GM12864 (cell line): ENCODE data around the gene ABCA1.

Experiments
- DNase-seq: peaks from one replicate; pipeline ENCODE4 v3.0.0-alpha.2; 2011; ENCODE audit warnings: low read depth
- H3K4me3 ChIP-seq: 2 replicates; pipeline ENCODE4 v1.5.1; 2011; ENCODE audit warnings: mild to moderate bottlenecking, low read depth, low read length, control low read depth
- CTCF ChIP-seq: IDR thresholded peaks from 2 replicates; pipeline ENCODE4 v1.5.1; 2011; ENCODE audit warnings: low read depth, mild to moderate bottlenecking, moderate library complexity, low read length, control low read depth, inconsistent platforms; ENCODE audit errors: missing control alignments

Gene ABCA1

GRCh38 chr9:104914466-104914865 is 13.5 kb downstream of the ABCA1 start:
- no peak for TF ChIP-seq CTCF
- no peak for DNase-seq
- H3K4me3 ChIP-seq, result no peak overlapping the region

- no peak overlapping the region for H3K4me3 ChIP-seq
- TF ChIP-seq CTCF, result no peak
Observed at GRCh38 chr9:104912606-104913005, 15.3 kb downstream of the ABCA1 start.

GRCh38 chr9:104911032-104911607 is 16.8 kb downstream of the ABCA1 start:
- DNase-seq, result no peak
- no peak overlapping the region for H3K4me3 ChIP-seq
- no peak for TF ChIP-seq CTCF

More at GRCh38 chr9:104912606-104913005, 15.3 kb downstream of the ABCA1 start:
- no peak for DNase-seq

GRCh38 chr9:104907278-104907951 is 20.5 kb downstream of the ABCA1 start:
- TF ChIP-seq CTCF, result no peak
- no peak overlapping the region for H3K4me3 ChIP-seq
- DNase-seq, result no peak

- TF ChIP-seq CTCF, result no peak
- H3K4me3 ChIP-seq, result no peak overlapping the region
- no peak for DNase-seq
Observed at GRCh38 chr9:104906441-104907277, 21.3 kb downstream of the ABCA1 start.

- DNase-seq, result no peak
- H3K4me3 ChIP-seq, result no peak overlapping the region
- TF ChIP-seq CTCF, result no peak
Observed at GRCh38 chr9:104905931-104906330, 22.0 kb downstream of the ABCA1 start.
